Gastrocnemius medialis (tissue), 4 donors: ENCODE measurements around the gene PHACTR3.

Experiments used
- POLR2A ChIP-seq, 2 donors: fragments of 450-650 bp; IDR thresholded peaks; one replicate each; pipeline ENCODE4 v1.6.1; 2017; ENCODE audit warnings: antibody characterized with exemption in 2 of 2, mild to moderate bottlenecking in 2 of 2, moderate library complexity in 2 of 2
- TF ChIP-seq, protein P1 (sequence below), 5 experiments: fragments of 450-650 bp in 3 of 5; fragments of 200-600 bp in 2 of 5; sonication (generic) in 2 of 5; IDR thresholded peaks in 4 of 5; conservative IDR thresholded peaks in 1 of 5; 1 replicate in 4 of 5; 2 replicates in 1 of 5; pipeline ENCODE4 v1.5.1; 2016 to 2019; ENCODE audit warnings: antibody characterized with exemption in 5 of 5, mild to moderate bottlenecking in 3 of 5, moderate library complexity in 3 of 5

DNA sequence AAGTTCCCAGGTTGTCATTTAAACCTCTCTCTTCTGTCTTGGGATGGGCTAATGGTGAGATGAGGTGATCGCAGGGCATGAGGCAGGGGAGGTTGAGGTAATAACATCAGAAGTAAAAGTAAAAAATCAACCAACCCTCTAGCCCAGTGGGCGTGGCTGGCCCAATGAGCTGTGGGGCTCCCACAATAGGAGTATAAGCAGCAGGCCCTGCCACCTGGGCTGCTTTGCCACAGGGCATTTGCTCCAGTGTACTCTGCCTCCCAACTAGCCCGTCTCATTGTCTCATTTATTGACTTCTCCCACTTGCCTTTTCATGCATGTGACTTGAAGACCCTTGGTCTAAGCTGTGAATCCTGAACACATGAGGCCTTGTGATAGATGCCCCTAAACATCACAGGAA, 62.8 kb downstream of the PHACTR3 start:
- TF ChIP-seq, protein P1, sequence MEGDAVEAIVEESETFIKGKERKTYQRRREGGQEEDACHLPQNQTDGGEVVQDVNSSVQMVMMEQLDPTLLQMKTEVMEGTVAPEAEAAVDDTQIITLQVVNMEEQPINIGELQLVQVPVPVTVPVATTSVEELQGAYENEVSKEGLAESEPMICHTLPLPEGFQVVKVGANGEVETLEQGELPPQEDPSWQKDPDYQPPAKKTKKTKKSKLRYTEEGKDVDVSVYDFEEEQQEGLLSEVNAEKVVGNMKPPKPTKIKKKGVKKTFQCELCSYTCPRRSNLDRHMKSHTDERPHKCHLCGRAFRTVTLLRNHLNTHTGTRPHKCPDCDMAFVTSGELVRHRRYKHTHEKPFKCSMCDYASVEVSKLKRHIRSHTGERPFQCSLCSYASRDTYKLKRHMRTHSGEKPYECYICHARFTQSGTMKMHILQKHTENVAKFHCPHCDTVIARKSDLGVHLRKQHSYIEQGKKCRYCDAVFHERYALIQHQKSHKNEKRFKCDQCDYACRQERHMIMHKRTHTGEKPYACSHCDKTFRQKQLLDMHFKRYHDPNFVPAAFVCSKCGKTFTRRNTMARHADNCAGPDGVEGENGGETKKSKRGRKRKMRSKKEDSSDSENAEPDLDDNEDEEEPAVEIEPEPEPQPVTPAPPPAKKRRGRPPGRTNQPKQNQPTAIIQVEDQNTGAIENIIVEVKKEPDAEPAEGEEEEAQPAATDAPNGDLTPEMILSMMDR (IDR thresholded peaks at IDR 0.05 in 4 of 5, conservative IDR thresholded peaks at IDR 0.05 in 1 of 5): no peak
- TF ChIP-seq POLR2A (IDR thresholded peaks at IDR 0.05): no peak
